Astrocyte of the spinal cord (primary cell): ENCODE results near the gene SGIP1.
A peak's percentile ranks its signal among the peaks of the same experiment; 100 is the strongest.

Experiments used
- DNase-seq: peaks from one replicate; pipeline ENCODE4 v3.0.0; 2011; ENCODE audit warnings: low read depth, low spot score
- H3K4me3 ChIP-seq: 2 replicates; pipeline ENCODE4 v1.5.1; 2011; ENCODE audit warnings: low read depth, mild to moderate bottlenecking, low read length, moderate library complexity
- CTCF ChIP-seq: IDR thresholded peaks from 2 replicates; pipeline ENCODE4 v1.5.1; 2012; ENCODE audit warnings: low read depth, mild to moderate bottlenecking, low read length, inconsistent platforms
- in situ Hi-C: cut with HindIII; loops from 2 replicates; pipeline ENCODE4 v1.10.0; 2017; ENCODE audit warnings: low sequenced_read_pairs

SGIP1 gene

GRCh38 chr1:66699213-66699612, 165.3 kb downstream of the SGIP1 start:
- in situ Hi-C loops: no loop called here
- no peak overlapping the region for H3K4me3 ChIP-seq
- DNase-seq: no peak
- no peak for TF ChIP-seq CTCF

- TF ChIP-seq CTCF: no peak
- no peak overlapping the region for H3K4me3 ChIP-seq
- in situ Hi-C loops: no loop called here
- DNase-seq: peak; percentile 19
Observed at GRCh38 chr1:66704177-66704875, 170.4 kb downstream of the SGIP1 start.

GRCh38 chr1:66705110-66705509, 171.2 kb downstream of the SGIP1 start:
- in situ Hi-C loops: no loop called here
- DNase-seq: peak; percentile 88
- no peak for TF ChIP-seq CTCF
- H3K4me3 ChIP-seq: no peak overlapping the region

GRCh38 chr1:66711420-66711819, 177.5 kb downstream of the SGIP1 start:
- in situ Hi-C loops: no loop called here
- no peak for DNase-seq

GRCh38 chr1:66712839-66713238, 178.9 kb downstream of the SGIP1 start:
- DNase-seq: no peak
- H3K4me3 ChIP-seq: no peak overlapping the region

More at GRCh38 chr1:66711420-66711819, 177.5 kb downstream of the SGIP1 start:
- peak; percentile 43 for TF ChIP-seq CTCF
- no peak overlapping the region for H3K4me3 ChIP-seq

GRCh38 chr1:66723985-66724384, 190.0 kb downstream of the SGIP1 start:
- no peak for TF ChIP-seq CTCF
- no peak overlapping the region for H3K4me3 ChIP-seq
- in situ Hi-C loops: no loop called here
- no peak for DNase-seq

More at GRCh38 chr1:66712839-66713238, 178.9 kb downstream of the SGIP1 start:
- TF ChIP-seq CTCF: no peak
- in situ Hi-C loops: no loop called here
